Lower leg skin (tissue), 3 donors: ENCODE results near the gene RMC1.

ENCODE experiments used
- CTCF ChIP-seq, 3 donors: fragments of 450-650 bp; IDR thresholded peaks; one replicate each; pipeline ENCODE4 v1.5.1; 2016; ENCODE audit warnings: antibody characterized with exemption in 3 of 3, mild to moderate bottlenecking in 3 of 3, moderate library complexity in 2 of 3
- POLR2A ChIP-seq, 2 donors: fragments of 450-650 bp; IDR thresholded peaks; one replicate each; pipeline ENCODE4 v1.6.1; 2016 to 2017; ENCODE audit warnings: antibody characterized with exemption in 2 of 2, mild to moderate bottlenecking in 1 of 2, moderate library complexity in 1 of 2

- TF ChIP-seq CTCF (IDR thresholded peaks at IDR 0.05): no peak
- TF ChIP-seq POLR2A (IDR thresholded peaks at IDR 0.05): no peak
Measured at GRCh38 chr18:23574611-23575308, 71.4 kb downstream of the RMC1 start.
